Activated T-helper 1 cell treated with anti-CD3 and anti-CD28 coated beads, Interleukin-12 subunit alpha, Interleukin-12 subunit beta, Interleukin-2, Interleukin-4 antibody, amounts not matched to agents 30 ng/mL and 10 ng/mL and 1 ng/mL, durations not matched to agents 14 hours and 24 hours and 36 hours (primary cell): ENCODE data around the gene COPS2. TPM values are rescaled to one million over a fixed set of nuclear protein-coding genes. Genes with fewer than 3 reads are reported as not detected.
"Not testable (repeated sequence)": the region's sequence is repeated elsewhere in the genome, so short reads cannot be mapped to it uniquely, and the experiment has no call there.

Experiments
- DNase-seq: peaks from one replicate; pipeline ENCODE4 v3.0.0; 2021; ENCODE audit warnings: low spot score
- H3K27ac Mint-ChIP-seq: one replicate; pipeline ENCODE4 v1.8.0; 2021; ENCODE audit warnings: mild to moderate bottlenecking, mixed read lengths
- H3K27me3 Mint-ChIP-seq: one replicate; pipeline ENCODE4 v1.8.0; 2022; ENCODE audit warnings: mild to moderate bottlenecking, moderate library complexity, mixed read lengths; ENCODE audit not compliant: insufficient read depth
- H3K36me3 Mint-ChIP-seq: one replicate; pipeline ENCODE4 v1.8.0; 2021; ENCODE audit warnings: low read depth, mixed read lengths
- H3K4me1 Mint-ChIP-seq: one replicate; pipeline ENCODE4 v1.8.0; 2021; ENCODE audit warnings: low read depth, mixed read lengths
- H3K4me3 Mint-ChIP-seq: one replicate; pipeline ENCODE4 v1.8.0; 2021; ENCODE audit warnings: mild to moderate bottlenecking, moderate library complexity, mixed read lengths
- H3K9me3 Mint-ChIP-seq: one replicate; pipeline ENCODE4 v1.8.0; 2021; ENCODE audit warnings: mixed read lengths
- intact Hi-C: fragments of 100-400 bp; cut with micrococcal nuclease; formaldehyde crosslinking; loops from one replicate; pipeline ENCODE4 v1.15.1; 2024
- total RNA-seq: library from RNA; stranded (reverse); gene quantifications from 2 replicates; pipeline ENCODE4 v1.2.3, GENCODE V29; 2022

COPS2 gene
- total RNA-seq, result 99.7 and 105 TPM in 2 replicates

GRCh38 chr15:49155110-49155833 lies at the start of gene COPS2:
Gene COPS2 (minus strand): TSS chr15:49155599. CDS start chr15:49155578, 21 bp downstream.
- Mint-ChIP-seq H3K27me3 (peaks cover 3% of the 10 kb centered on the region), H3K4me3 (peak within 1 kb of the TSS; percentile 99), H3K9me3 (no peaks in the 10 kb centered on the region), H3K4me1 (peaks cover 47% of the 10 kb centered on the region), H3K27ac (peak within 1 kb of the TSS; percentile 99), H3K36me3 (peaks cover 12% of the 10 kb centered on the region)
- DNase-seq, result peak; percentile 93
- intact Hi-C loops, result loop anchor here (1.0 to 10.0 kb wide), 16 partner anchors 15 to 1752 kb away; partner anchors contain the start of genes AP4E1, CEP152, DTWD1 and DUT

GRCh38 chr15:49200347-49200746 lies 44.9 kb upstream of the COPS2 start:
- peaks cover 27% of the 10 kb centered on the region for H3K36me3 Mint-ChIP-seq
- no peak overlapping the region for H3K4me3 Mint-ChIP-seq
- no peak overlapping the region for H3K27ac Mint-ChIP-seq
- peaks cover 8% of the 10 kb centered on the region for H3K9me3 Mint-ChIP-seq
- no peaks in the 10 kb centered on the region for H3K4me1 Mint-ChIP-seq
- intact Hi-C loops, result no loop called here
- H3K27me3 Mint-ChIP-seq, result no peaks in the 10 kb centered on the region
- no peak for DNase-seq

DNA sequence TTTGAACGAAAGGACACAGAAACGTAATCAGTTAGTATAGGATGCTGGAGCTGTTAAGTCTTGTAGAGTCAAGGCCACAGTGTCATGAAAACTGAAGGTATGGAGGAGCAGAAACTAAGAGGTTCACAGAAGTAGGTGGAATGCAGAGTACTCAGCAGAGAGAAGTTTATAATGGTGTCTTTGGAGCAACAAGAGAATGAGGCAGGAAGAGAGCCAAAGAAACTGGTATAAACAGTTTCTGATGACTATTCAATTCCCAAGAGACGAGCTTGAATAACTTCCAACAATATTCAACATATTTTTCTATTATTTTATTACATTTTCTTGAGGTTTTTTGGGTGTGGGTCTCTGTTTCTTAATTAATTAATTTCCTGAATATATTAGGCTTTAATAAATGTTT lies 44.3 kb upstream of the COPS2 start:
- intact Hi-C loops, result no loop called here
- no peak overlapping the region for H3K27ac Mint-ChIP-seq
- H3K9me3 Mint-ChIP-seq, result peaks cover 1% of the 10 kb centered on the region

DNA sequence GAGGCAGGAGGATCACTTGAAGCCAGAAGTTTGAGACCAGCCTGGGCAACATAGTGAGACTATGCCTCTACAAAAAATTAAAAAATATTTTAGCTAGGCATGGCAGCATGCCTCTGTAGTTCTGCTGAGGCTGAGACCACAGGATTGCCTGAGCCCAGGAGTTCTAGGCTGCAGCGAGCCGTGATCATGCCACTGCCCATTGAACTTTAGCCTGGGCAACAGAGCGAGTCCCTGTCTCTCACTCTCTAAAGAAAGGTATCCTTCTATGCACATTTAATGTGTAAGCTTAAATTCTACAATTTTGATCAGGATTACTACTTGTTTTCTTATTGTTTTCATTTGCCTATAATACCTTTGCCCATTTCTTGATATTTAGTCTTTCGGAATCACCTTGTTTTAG lies 41.5 kb upstream of the COPS2 start:
- no peak overlapping the region for H3K4me3 Mint-ChIP-seq

More for the DNA sequence above, 44.3 kb upstream of the COPS2 start:
- no peaks in the 10 kb centered on the region for H3K27me3 Mint-ChIP-seq
- no peak for DNase-seq
- no peak overlapping the region for H3K4me3 Mint-ChIP-seq
- H3K4me1 Mint-ChIP-seq, result no peaks in the 10 kb centered on the region
- peaks cover 21% of the 10 kb centered on the region for H3K36me3 Mint-ChIP-seq

GRCh38 chr15:49191892-49192291 lies 36.5 kb upstream of the COPS2 start:
- H3K4me1 Mint-ChIP-seq, result peaks cover 11% of the 10 kb centered on the region
- no peak overlapping the region for H3K4me3 Mint-ChIP-seq
- H3K27me3 Mint-ChIP-seq, result no peaks in the 10 kb centered on the region
- H3K36me3 Mint-ChIP-seq, result peaks cover 9% of the 10 kb centered on the region
- H3K27ac Mint-ChIP-seq, result no peak overlapping the region
- intact Hi-C loops, result no loop called here
- DNase-seq, result no peak
- no peaks in the 10 kb centered on the region for H3K9me3 Mint-ChIP-seq

More for the DNA sequence above, 41.5 kb upstream of the COPS2 start:
- peaks cover 4% of the 10 kb centered on the region for H3K36me3 Mint-ChIP-seq
- no peak overlapping the region for H3K27ac Mint-ChIP-seq
- no peak for DNase-seq
- intact Hi-C loops, result no loop called here
- H3K4me1 Mint-ChIP-seq, result no peaks in the 10 kb centered on the region
- no peaks in the 10 kb centered on the region for H3K27me3 Mint-ChIP-seq
- no peaks in the 10 kb centered on the region for H3K9me3 Mint-ChIP-seq

DNA sequence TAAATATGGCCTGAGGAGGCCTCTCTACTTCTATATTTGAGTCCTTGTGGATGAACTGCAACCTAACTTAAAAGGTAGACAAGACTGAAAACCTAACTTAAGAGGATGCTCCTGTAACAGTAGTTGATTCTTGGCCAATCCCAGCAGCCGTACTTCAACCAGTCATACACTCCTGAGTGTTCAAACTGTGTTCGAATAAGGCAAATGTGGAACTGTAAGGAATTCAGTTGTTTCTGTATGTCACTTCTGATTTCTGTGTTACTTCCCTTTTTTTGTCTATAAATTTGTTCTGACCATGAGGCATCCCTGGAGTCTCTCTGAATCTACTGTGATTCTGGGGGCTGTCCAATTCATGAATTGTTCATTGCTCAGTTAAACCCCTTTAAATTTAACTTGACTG lies 35.2 kb upstream of the COPS2 start:
- no peaks in the 10 kb centered on the region for H3K27me3 Mint-ChIP-seq
- H3K4me1 Mint-ChIP-seq, result peaks cover 17% of the 10 kb centered on the region
- intact Hi-C loops, result no loop called here
- H3K27ac Mint-ChIP-seq, result no peak overlapping the region
- DNase-seq, result no peak
- H3K9me3 Mint-ChIP-seq, result no peaks in the 10 kb centered on the region
- no peak overlapping the region for H3K4me3 Mint-ChIP-seq
- H3K36me3 Mint-ChIP-seq, result peaks cover 9% of the 10 kb centered on the region

- DNase-seq, result no peak
- no peaks in the 10 kb centered on the region for H3K9me3 Mint-ChIP-seq
- H3K4me3 Mint-ChIP-seq, result no peak overlapping the region
- no peak overlapping the region for H3K27ac Mint-ChIP-seq
- peaks cover 16% of the 10 kb centered on the region for H3K36me3 Mint-ChIP-seq
- intact Hi-C loops, result no loop called here
- no peaks in the 10 kb centered on the region for H3K27me3 Mint-ChIP-seq
- peaks cover 23% of the 10 kb centered on the region for H3K4me1 Mint-ChIP-seq
Measured at GRCh38 chr15:49189631-49190030, 34.2 kb upstream of the COPS2 start.

DNA sequence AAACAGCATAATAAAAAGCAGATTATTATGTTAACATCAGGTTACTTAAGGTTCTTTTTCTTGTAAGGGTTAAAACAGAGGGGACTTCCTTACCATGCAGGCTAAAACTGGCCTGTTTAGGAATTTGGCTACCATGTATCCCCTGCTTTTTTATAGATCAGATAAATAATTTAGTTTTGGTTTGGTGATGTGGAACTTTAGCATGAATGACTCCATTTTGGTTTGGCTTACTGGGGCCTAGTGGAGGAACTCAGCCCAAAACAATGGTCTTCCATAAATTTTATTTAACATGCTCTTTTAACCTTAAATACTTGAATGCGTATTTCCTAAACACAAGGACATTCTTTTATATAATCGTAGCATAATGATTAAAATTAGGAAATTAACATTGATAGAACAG lies 33.5 kb upstream of the COPS2 start:
- no peak for DNase-seq
- H3K27ac Mint-ChIP-seq, result no peak overlapping the region

GRCh38 chr15:49187549-49188245 lies 32.3 kb upstream of the COPS2 start:
- no peaks in the 10 kb centered on the region for H3K9me3 Mint-ChIP-seq
- H3K4me3 Mint-ChIP-seq, result no peak overlapping the region
- peaks cover 17% of the 10 kb centered on the region for H3K36me3 Mint-ChIP-seq
- intact Hi-C loops, result no loop called here
- no peaks in the 10 kb centered on the region for H3K27me3 Mint-ChIP-seq
- no peak overlapping the region for H3K27ac Mint-ChIP-seq
- H3K4me1 Mint-ChIP-seq, result peaks cover 23% of the 10 kb centered on the region
- no peak for DNase-seq

More for the DNA sequence above, 33.5 kb upstream of the COPS2 start:
- H3K9me3 Mint-ChIP-seq, result no peaks in the 10 kb centered on the region
- no peak overlapping the region for H3K4me3 Mint-ChIP-seq
- no peaks in the 10 kb centered on the region for H3K27me3 Mint-ChIP-seq
- peaks cover 16% of the 10 kb centered on the region for H3K36me3 Mint-ChIP-seq
- H3K4me1 Mint-ChIP-seq, result peaks cover 23% of the 10 kb centered on the region
- intact Hi-C loops, result no loop called here

DNA sequence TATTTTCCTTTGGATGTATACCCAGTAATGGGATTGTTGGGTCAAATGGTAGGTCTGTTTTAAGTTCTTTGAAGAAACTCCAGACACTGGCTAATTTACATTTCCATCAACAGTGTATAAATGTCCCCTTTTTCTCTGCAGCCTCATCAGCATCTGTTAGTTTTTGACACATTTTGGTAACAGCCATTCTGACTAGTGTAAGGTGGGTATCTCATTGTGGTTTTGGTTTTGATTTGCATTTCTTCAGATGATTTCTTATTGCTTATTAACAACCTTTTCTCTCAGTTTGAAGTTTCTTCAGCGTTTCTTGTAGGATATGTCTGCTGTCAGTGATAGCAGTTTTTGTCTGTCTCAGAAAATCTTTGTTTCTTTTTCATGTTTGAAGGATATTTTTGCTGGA lies 30.1 kb upstream of the COPS2 start:
- intact Hi-C loops, result no loop called here
- Mint-ChIP-seq H3K27ac (no peak overlapping the region), H3K27me3 (peaks cover 1% of the 10 kb centered on the region), H3K4me1 (peaks cover 18% of the 10 kb centered on the region), H3K9me3 (no peaks in the 10 kb centered on the region), H3K4me3 (no peak overlapping the region), H3K36me3 (peaks cover 21% of the 10 kb centered on the region)
- DNase-seq, result no peak

DNA sequence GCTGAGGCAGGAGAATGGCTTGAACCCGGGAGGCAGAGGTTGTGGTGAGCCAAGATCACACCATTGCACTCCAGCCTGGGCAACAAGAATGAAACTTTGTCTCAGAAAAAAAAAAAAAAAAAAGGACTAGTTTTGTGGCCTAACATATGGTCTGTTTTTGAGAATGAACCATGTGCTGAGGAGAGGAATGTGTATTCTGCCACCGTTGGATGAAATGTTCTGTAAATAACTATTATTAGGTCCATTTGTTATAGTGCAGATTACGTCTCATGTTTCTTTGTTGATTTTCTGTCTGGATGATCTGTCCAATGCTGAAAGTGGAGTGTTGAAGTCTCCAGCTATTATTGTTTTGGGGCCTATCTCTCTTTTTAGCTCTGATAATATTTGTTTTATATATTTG lies 28.3 kb upstream of the COPS2 start:
- peaks cover 21% of the 10 kb centered on the region for H3K36me3 Mint-ChIP-seq
- H3K4me3 Mint-ChIP-seq, H3K27me3 Mint-ChIP-seq, DNase-seq, H3K9me3 Mint-ChIP-seq, H3K27ac Mint-ChIP-seq, intact Hi-C loops: not testable (repeated sequence)
- H3K4me1 Mint-ChIP-seq, result peaks cover 18% of the 10 kb centered on the region

GRCh38 chr15:49182128-49182527 lies 26.7 kb upstream of the COPS2 start:
- Mint-ChIP-seq H3K9me3 (no peaks in the 10 kb centered on the region), H3K4me1 (peaks cover 13% of the 10 kb centered on the region), H3K27ac (no peak overlapping the region), H3K36me3 (peaks cover 18% of the 10 kb centered on the region), H3K27me3 (peaks cover 1% of the 10 kb centered on the region), H3K4me3 (no peak overlapping the region)
- no peak for DNase-seq
- intact Hi-C loops, result no loop called here

GRCh38 chr15:49179433-49180190 lies 24.2 kb upstream of the COPS2 start:
- Mint-ChIP-seq H3K27ac (no peak overlapping the region), H3K4me3 (no peak overlapping the region), H3K27me3 (peaks cover 1% of the 10 kb centered on the region), H3K4me1 (peaks cover 13% of the 10 kb centered on the region), H3K9me3 (no peaks in the 10 kb centered on the region), H3K36me3 (peaks cover 20% of the 10 kb centered on the region)
- no peak for DNase-seq
- intact Hi-C loops, result no loop called here
